ENCODE results near the gene KIAA1217. TPM values are rescaled to one million over a fixed set of nuclear protein-coding genes. Genes with fewer than 3 reads are reported as not detected.

The KIAA1217 gene
- polyA plus RNA-seq, 2 donors: 18.3 to 22.2 TPM

DNA sequence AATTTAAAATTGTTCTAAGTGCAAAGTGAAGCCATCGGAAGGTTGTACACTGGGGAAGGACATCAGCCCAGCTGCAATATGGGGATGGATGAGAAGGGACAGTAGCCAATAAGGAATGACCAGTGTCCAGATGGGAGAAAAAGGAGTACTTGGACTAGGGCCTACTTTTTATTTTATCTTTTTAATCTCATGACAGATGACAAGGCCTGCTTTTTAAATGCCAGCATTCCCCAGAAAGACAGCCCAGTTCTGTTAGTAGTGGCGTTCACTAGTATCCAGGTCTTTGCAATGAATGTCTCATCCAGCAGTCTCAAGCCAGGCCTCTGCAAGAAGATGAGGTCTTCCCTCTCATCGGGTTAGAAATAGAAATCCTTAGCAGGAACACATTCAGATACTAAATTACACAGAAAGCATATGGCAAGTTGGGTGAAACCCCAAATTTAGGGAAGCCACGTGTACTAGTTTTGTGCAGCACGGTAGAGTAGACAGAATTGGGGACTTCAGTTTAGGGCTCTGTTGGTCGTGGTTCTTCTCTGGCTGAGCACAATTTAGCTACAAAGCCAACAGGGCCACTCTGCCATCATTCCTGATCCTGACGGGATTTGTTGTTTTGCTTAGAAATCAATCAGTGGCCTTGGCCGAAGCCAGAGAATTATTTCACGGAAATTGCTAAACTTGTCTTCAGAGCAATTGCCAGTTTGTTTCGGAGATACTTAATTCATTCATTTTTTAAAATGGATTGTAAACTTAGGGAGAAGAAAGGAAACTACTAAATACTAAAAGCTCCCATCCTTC is 286.9 kb downstream of the KIAA1217 start:
- Histone ChIP-seq H3K9me3 (ENCODE audit: control insufficient read depth in 2 of 2, insufficient read depth in 1 of 2, low read depth in 1 of 2, low read length in 1 of 2) (no peaks in the 10 kb centered on the region), H3K27ac (ENCODE audit: low read depth in 2 of 2, low read length in 1 of 2) (no peak overlapping the region), H3K36me3 (ENCODE audit: control insufficient read depth in 2 of 2, insufficient read depth in 2 of 2, low read length in 1 of 2) (peaks cover 0 to 7% of the 10 kb centered on the region in 2 donors), H3K27me3 (ENCODE audit: control insufficient read depth in 1 of 2, insufficient read depth in 2 of 2, low read length in 2 of 2) (no peaks in the 10 kb centered on the region), H3K4me1 (ENCODE audit: control insufficient read depth in 2 of 2, insufficient read depth in 2 of 2, low read length in 1 of 2) (peaks cover 0 to under 1% of the 10 kb centered on the region in 2 donors), H3K4me3 (ENCODE audit: low read depth in 1 of 2, low read length in 2 of 2) (no peak overlapping the region)
- 79 to 85% methylated on average over 10 of the region's 10 CpGs for WGBS, 2 donors

GRCh38 chr10:24496906-24497305 is 288.0 kb downstream of the KIAA1217 start:
- Histone ChIP-seq H3K4me1 (ENCODE audit: control insufficient read depth in 2 of 2, insufficient read depth in 2 of 2, low read length in 1 of 2) (no peaks in the 10 kb centered on the region), H3K27me3 (ENCODE audit: control insufficient read depth in 1 of 2, insufficient read depth in 2 of 2, low read length in 2 of 2) (no peaks in the 10 kb centered on the region), H3K9me3 (ENCODE audit: control insufficient read depth in 2 of 2, insufficient read depth in 1 of 2, low read depth in 1 of 2, low read length in 1 of 2) (no peaks in the 10 kb centered on the region), H3K4me3 (ENCODE audit: low read depth in 1 of 2, low read length in 2 of 2) (no peak overlapping the region), H3K27ac (ENCODE audit: low read depth in 2 of 2, low read length in 1 of 2) (no peak overlapping the region), H3K36me3 (ENCODE audit: control insufficient read depth in 2 of 2, insufficient read depth in 2 of 2, low read length in 1 of 2) (peaks cover 0 to 10% of the 10 kb centered on the region in 2 donors)
- WGBS, 2 donors: 80 to 81% methylated on average over 8 of the region's 8 CpGs

- Histone ChIP-seq H3K9me3 (ENCODE audit: control insufficient read depth in 2 of 2, insufficient read depth in 1 of 2, low read depth in 1 of 2, low read length in 1 of 2) (no peaks in the 10 kb centered on the region), H3K4me1 (ENCODE audit: control insufficient read depth in 2 of 2, insufficient read depth in 2 of 2, low read length in 1 of 2) (no peaks in the 10 kb centered on the region), H3K4me3 (ENCODE audit: low read depth in 1 of 2, low read length in 2 of 2) (no peak overlapping the region), H3K27ac (ENCODE audit: low read depth in 2 of 2, low read length in 1 of 2) (no peak overlapping the region), H3K27me3 (ENCODE audit: control insufficient read depth in 1 of 2, insufficient read depth in 2 of 2, low read length in 2 of 2) (no peaks in the 10 kb centered on the region), H3K36me3 (ENCODE audit: control insufficient read depth in 2 of 2, insufficient read depth in 2 of 2, low read length in 1 of 2) (peaks cover 0 to 12% of the 10 kb centered on the region in 2 donors)
- 90 to 96% methylated on average over 10 of the region's 10 CpGs for WGBS, 2 donors
These were observed 292.2 kb downstream of the KIAA1217 start for GRCh38 chr10:24501056-24501711.

DNA sequence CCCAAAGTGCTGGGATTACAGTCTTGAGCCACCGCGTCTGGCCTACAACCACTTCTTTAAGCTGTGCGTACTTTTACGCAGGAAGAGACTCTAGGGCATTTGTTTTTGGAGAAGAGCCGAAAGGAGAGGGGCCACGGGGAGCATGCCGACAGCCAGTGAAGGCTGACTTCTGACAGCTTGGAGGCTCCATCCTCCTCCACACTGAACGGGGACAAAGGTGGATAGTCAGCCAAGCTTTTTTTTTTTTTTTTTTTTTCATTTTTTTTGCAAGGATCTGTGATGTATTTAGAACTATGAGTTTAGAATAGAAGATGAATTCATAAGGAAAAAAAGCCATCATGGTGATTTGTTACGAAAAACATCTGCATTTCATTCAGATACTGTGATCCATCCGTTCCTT is 293.1 kb downstream of the KIAA1217 start:
- Histone ChIP-seq H3K27ac (ENCODE audit: low read depth in 2 of 2, low read length in 1 of 2) (no peak overlapping the region), H3K9me3 (ENCODE audit: control insufficient read depth in 2 of 2, insufficient read depth in 1 of 2, low read depth in 1 of 2, low read length in 1 of 2) (no peaks in the 10 kb centered on the region), H3K4me3 (ENCODE audit: low read depth in 1 of 2, low read length in 2 of 2) (no peak overlapping the region), H3K4me1 (ENCODE audit: control insufficient read depth in 2 of 2, insufficient read depth in 2 of 2, low read length in 1 of 2) (no peaks in the 10 kb centered on the region), H3K27me3 (ENCODE audit: control insufficient read depth in 1 of 2, insufficient read depth in 2 of 2, low read length in 2 of 2) (no peaks in the 10 kb centered on the region), H3K36me3 (ENCODE audit: control insufficient read depth in 2 of 2, insufficient read depth in 2 of 2, low read length in 1 of 2) (peaks cover 0 to 9% of the 10 kb centered on the region in 2 donors)
- WGBS, 2 donors: 87% methylated on average over 10 of the region's 10 CpGs

- no peaks in the 10 kb centered on the region for H3K27me3 ChIP-seq (ENCODE audit: control insufficient read depth in 1 of 2, insufficient read depth in 2 of 2, low read length in 2 of 2)
- WGBS, 2 donors: 69 to 72% methylated on average over 6 of the region's 6 CpGs
- no peaks in the 10 kb centered on the region for H3K4me1 ChIP-seq (ENCODE audit: control insufficient read depth in 2 of 2, insufficient read depth in 2 of 2, low read length in 1 of 2)
- H3K4me3 ChIP-seq (ENCODE audit: low read depth in 1 of 2, low read length in 2 of 2): no peak overlapping the region
- peaks cover 0 to 9% of the 10 kb centered on the region in 2 donors for H3K36me3 ChIP-seq (ENCODE audit: control insufficient read depth in 2 of 2, insufficient read depth in 2 of 2, low read length in 1 of 2)
- no peaks in the 10 kb centered on the region for H3K9me3 ChIP-seq (ENCODE audit: control insufficient read depth in 2 of 2, insufficient read depth in 1 of 2, low read depth in 1 of 2, low read length in 1 of 2)
- no peak overlapping the region for H3K27ac ChIP-seq (ENCODE audit: low read depth in 2 of 2, low read length in 1 of 2)
These were observed 294.0 kb downstream of the KIAA1217 start for GRCh38 chr10:24502801-24503460.

DNA sequence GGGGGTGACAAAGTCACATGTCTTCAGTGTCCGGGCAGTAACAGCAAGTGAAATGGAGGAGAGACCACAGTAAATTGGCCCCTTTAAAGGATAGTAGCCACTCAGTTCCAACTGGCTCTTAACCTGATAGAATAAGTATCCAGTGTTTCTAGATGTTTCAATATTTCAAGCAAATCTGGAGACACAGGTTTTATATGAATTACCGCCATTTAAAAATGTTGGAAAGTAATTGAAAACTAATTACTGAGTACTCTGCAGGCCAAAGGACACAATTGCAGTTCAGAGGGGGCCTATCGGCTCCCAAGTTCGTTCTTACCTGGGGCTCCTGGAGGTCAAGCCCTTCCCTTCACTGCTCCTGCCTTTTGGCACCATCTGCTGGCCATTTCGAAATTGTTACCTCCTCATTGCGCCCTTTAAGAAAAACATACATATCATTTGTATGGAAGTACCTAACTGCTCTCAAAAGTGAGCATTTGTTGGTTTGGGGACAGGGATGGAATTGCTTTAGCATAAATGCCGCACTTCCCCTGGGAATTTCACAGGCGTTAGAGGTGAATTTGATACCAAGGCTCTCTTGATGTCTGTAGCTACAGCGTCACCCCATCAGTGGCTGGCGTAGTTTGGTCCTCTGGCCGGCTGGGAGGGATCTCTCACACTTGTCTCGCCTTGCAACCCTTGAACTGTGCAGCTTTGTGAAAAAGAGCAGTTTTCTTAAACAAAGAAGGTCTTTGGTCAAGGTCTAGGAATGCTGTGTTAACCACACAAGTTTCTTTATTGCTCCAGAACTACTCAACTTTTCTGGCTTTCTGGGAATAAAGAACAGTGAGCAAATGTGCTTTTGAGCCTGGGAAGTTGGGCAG is 294.8 kb downstream of the KIAA1217 start:
- no peak overlapping the region for H3K4me3 ChIP-seq (ENCODE audit: low read depth in 1 of 2, low read length in 2 of 2)
- H3K27ac ChIP-seq (ENCODE audit: low read depth in 2 of 2, low read length in 1 of 2): no peak overlapping the region
- no peaks in the 10 kb centered on the region for H3K27me3 ChIP-seq (ENCODE audit: control insufficient read depth in 1 of 2, insufficient read depth in 2 of 2, low read length in 2 of 2)
- no peaks in the 10 kb centered on the region for H3K4me1 ChIP-seq (ENCODE audit: control insufficient read depth in 2 of 2, insufficient read depth in 2 of 2, low read length in 1 of 2)
- no peaks in the 10 kb centered on the region for H3K9me3 ChIP-seq (ENCODE audit: control insufficient read depth in 2 of 2, insufficient read depth in 1 of 2, low read depth in 1 of 2, low read length in 1 of 2)
- 49 to 53% methylated on average over 12 of the region's 12 CpGs for WGBS, 2 donors
- peaks cover 0 to 9% of the 10 kb centered on the region in 2 donors for H3K36me3 ChIP-seq (ENCODE audit: control insufficient read depth in 2 of 2, insufficient read depth in 2 of 2, low read length in 1 of 2)

DNA sequence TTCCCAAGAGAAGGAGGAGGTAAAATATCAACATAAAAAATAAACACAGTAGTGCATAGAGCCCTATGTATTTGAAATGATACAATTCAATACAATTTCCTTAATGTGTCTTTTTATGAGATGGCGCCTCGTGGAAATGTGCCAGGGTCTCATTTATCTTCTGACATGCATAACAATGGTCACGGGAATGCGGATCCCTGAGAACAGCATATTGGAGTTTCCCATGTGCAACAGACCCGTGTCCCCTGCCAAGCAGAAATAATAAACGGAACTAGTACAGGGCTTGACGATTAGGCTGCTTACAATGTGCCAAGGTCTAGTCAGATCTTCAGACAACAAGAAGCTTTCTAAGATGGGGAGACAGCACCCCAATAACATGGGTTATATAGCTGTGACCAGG is 296.8 kb downstream of the KIAA1217 start:
- H3K4me1 ChIP-seq (ENCODE audit: control insufficient read depth in 2 of 2, insufficient read depth in 2 of 2, low read length in 1 of 2): no peaks in the 10 kb centered on the region
- no peak overlapping the region for H3K4me3 ChIP-seq (ENCODE audit: low read depth in 1 of 2, low read length in 2 of 2)
- no peaks in the 10 kb centered on the region for H3K9me3 ChIP-seq (ENCODE audit: control insufficient read depth in 2 of 2, insufficient read depth in 1 of 2, low read depth in 1 of 2, low read length in 1 of 2)
- H3K36me3 ChIP-seq (ENCODE audit: control insufficient read depth in 2 of 2, insufficient read depth in 2 of 2, low read length in 1 of 2): peaks cover 3 to 7% of the 10 kb centered on the region in 2 donors
- 38 to 39% methylated on average over 7 of the region's 7 CpGs for WGBS, 2 donors
- no peaks in the 10 kb centered on the region for H3K27me3 ChIP-seq (ENCODE audit: control insufficient read depth in 1 of 2, insufficient read depth in 2 of 2, low read length in 2 of 2)
- H3K27ac ChIP-seq (ENCODE audit: low read depth in 2 of 2, low read length in 1 of 2): no peak overlapping the region

DNA sequence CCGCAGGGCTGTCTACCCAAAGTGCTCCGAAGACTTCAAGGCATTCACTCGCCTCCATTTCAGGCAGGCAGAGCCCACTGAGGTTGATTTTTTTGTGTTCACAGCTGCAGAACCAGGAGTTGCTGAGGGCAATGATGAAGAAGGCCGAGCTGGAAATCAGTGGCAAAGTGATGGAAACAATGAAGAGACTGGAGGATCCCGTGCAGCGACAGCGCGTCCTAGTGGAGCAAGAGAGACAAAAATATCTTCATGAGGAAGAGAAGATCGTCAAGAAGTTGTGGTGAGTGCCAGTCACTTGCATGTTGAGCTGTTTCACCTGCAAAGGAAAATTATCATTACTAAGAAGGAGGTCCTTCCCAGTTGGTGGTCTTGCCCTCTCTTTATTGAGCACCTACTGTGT is 304.2 kb downstream of the KIAA1217 start:
- Histone ChIP-seq H3K27me3 (ENCODE audit: control insufficient read depth in 1 of 2, insufficient read depth in 2 of 2, low read length in 2 of 2) (no peaks in the 10 kb centered on the region), H3K4me3 (ENCODE audit: low read depth in 1 of 2, low read length in 2 of 2) (no peak overlapping the region), H3K27ac (ENCODE audit: low read depth in 2 of 2, low read length in 1 of 2) (no peak overlapping the region)

DNA sequence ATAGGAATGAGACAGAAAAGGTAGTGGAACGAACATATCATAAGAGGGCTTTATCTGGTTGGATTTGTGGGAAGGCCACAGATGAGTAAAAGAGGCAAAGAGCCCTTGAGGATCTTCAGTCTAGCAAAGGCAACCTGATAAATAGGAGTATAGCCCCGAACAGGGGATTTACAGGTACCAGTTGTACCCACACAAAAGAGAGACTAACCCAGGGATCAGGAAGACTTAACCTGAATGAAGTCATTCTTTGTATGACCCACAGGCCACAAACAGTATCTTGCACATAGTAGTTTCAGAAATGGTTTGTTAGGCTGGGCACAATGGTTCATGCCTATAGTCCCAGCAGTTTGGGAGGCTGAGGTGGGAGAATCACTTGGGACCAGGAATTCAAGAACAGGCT is 306.5 kb downstream of the KIAA1217 start:
- Histone ChIP-seq H3K36me3 (ENCODE audit: control insufficient read depth in 2 of 2, insufficient read depth in 2 of 2, low read length in 1 of 2) (peaks cover 3 to 7% of the 10 kb centered on the region in 2 donors), H3K27me3 (ENCODE audit: control insufficient read depth in 1 of 2, insufficient read depth in 2 of 2, low read length in 2 of 2) (no peaks in the 10 kb centered on the region), H3K4me3 (ENCODE audit: low read depth in 1 of 2, low read length in 2 of 2) (no peak overlapping the region), H3K27ac (ENCODE audit: low read depth in 2 of 2, low read length in 1 of 2) (no peak overlapping the region), H3K4me1 (ENCODE audit: control insufficient read depth in 2 of 2, insufficient read depth in 2 of 2, low read length in 1 of 2) (no peaks in the 10 kb centered on the region), H3K9me3 (ENCODE audit: control insufficient read depth in 2 of 2, insufficient read depth in 1 of 2, low read depth in 1 of 2, low read length in 1 of 2) (no peaks in the 10 kb centered on the region)
- 83% methylated on average over 2 of the region's 2 CpGs for WGBS, 2 donors

More for the DNA sequence above, 304.2 kb downstream of the KIAA1217 start:
- no peaks in the 10 kb centered on the region for H3K4me1 ChIP-seq (ENCODE audit: control insufficient read depth in 2 of 2, insufficient read depth in 2 of 2, low read length in 1 of 2)
- peaks cover 4 to 6% of the 10 kb centered on the region in 2 donors for H3K36me3 ChIP-seq (ENCODE audit: control insufficient read depth in 2 of 2, insufficient read depth in 2 of 2, low read length in 1 of 2)
- no peaks in the 10 kb centered on the region for H3K9me3 ChIP-seq (ENCODE audit: control insufficient read depth in 2 of 2, insufficient read depth in 1 of 2, low read depth in 1 of 2, low read length in 1 of 2)
- WGBS, 2 donors: 69 to 81% methylated on average over 9 of the region's 9 CpGs

Data from esophagus (tissue), 2 donors.